K562 (cell line): ENCODE results near the gene FMNL1. TPM values are rescaled to one million over a fixed set of nuclear protein-coding genes. Genes with fewer than 3 reads are reported as not detected.
A peak's percentile ranks its signal among the peaks of the same experiment; 100 is the strongest.

Experiments used
- ARHGAP35 ChIP-seq: fragments of 450-650 bp; IDR thresholded peaks from 2 replicates; pipeline ENCODE4 v1.6.1; 2018; ENCODE audit not compliant: partially characterized antibody
- CREBBP ChIP-seq: IDR thresholded peaks from one replicate; pipeline ENCODE4 v1.6.1; 2012; ENCODE audit warnings: low read depth, mild to moderate bottlenecking, control low read depth, inconsistent platforms, low read length
- CREM ChIP-seq: IDR thresholded peaks from 2 replicates; pipeline ENCODE4 v1.6.1; 2014; ENCODE audit warnings: antibody characterized with exemption, low read depth
- DPF2 ChIP-seq: fragments of 450-650 bp; IDR thresholded peaks from 2 replicates; pipeline ENCODE4 v1.6.1; 2016
- GABPB1 ChIP-seq: sonication (generic); formaldehyde crosslinking; IDR thresholded peaks from 2 replicates; pipeline ENCODE4 v1.8.0; 2022; ENCODE audit warnings: mild to moderate bottlenecking, missing genetic modification reagents
- HDAC6 ChIP-seq: IDR thresholded peaks from 2 replicates; pipeline ENCODE4 v1.6.1; 2012; ENCODE audit warnings: low read depth, mild to moderate bottlenecking, control low read depth, inconsistent platforms, low read length, moderate library complexity
- KHSRP ChIP-seq: fragments of 450-650 bp; IDR thresholded peaks from 2 replicates; pipeline ENCODE4 v1.6.1; 2017
- KLF6 ChIP-seq: fragments of 250-450 bp; sonication (Bioruptor Pico); IDR thresholded peaks from 2 replicates; pipeline ENCODE4 v1.4.0; 2020; ENCODE audit warnings: mild to moderate bottlenecking, moderate library complexity, borderline replicate concordance
- RHOXF2B ChIP-seq: fragments of 250-450 bp; sonication (Bioruptor Pico); conservative IDR thresholded peaks from 2 replicates; pipeline ENCODE4 v1.5.1; 2021
- SIN3A ChIP-seq, 2 experiments: fragments of 150-350 bp in 1 of 2; IDR thresholded peaks; 2 replicates each; pipeline ENCODE4 v1.6.1; 2011 to 2016; ENCODE audit warnings: borderline replicate concordance in 2 of 2, low read depth in 2 of 2, low read length in 2 of 2, mild to moderate bottlenecking in 2 of 2, moderate library complexity in 2 of 2; ENCODE audit not compliant: control insufficient read depth in 1 of 2
- SRSF1 ChIP-seq: fragments of 200-400 bp; formaldehyde crosslinking; IDR thresholded peaks from 2 replicates; pipeline ENCODE4 v1.6.1; 2017; ENCODE audit warnings: mild to moderate bottlenecking, low read depth, low read length, moderate library complexity
- TEAD4 ChIP-seq, 2 experiments: sonication (generic) in 1 of 2; formaldehyde crosslinking in 1 of 2; IDR thresholded peaks; 2 replicates each; pipeline versions ENCODE4 v1.6.1 to v1.8.0; 2012 to 2022; ENCODE audit warnings: borderline replicate concordance in 1 of 2, inconsistent platforms in 1 of 2, low read length in 1 of 2, mild to moderate bottlenecking in 1 of 2, missing genetic modification reagents in 1 of 2
- XRCC4 ChIP-seq: IDR thresholded peaks from one replicate; pipeline ENCODE4 v1.6.1; 2011; ENCODE audit not compliant: insufficient read depth, insufficient read length; ENCODE audit errors: extremely low read depth
- ZBTB1 ChIP-seq: sonication (generic); formaldehyde crosslinking; IDR thresholded peaks from 2 replicates; pipeline ENCODE4 v1.8.1; 2023; ENCODE audit warnings: missing genetic modification reagents, low read depth, mild to moderate bottlenecking, borderline replicate concordance
- ZFX ChIP-seq: sonication (generic); formaldehyde crosslinking; IDR thresholded peaks from 2 replicates; pipeline ENCODE4 v1.8.0; 2022; ENCODE audit warnings: mild to moderate bottlenecking, missing genetic modification reagents, moderate library complexity
- ZNF347 ChIP-seq: fragments of 450-650 bp; formaldehyde crosslinking; IDR thresholded peaks from 2 replicates; pipeline ENCODE4 v1.4.0; 2020; ENCODE audit warnings: low read depth, mild to moderate bottlenecking, moderate library complexity
- polyA plus RNA-seq, 8 experiments: library from polyadenylated mRNA; depleted of rRNA in 4 of 8; stranded (reverse) in 5 of 8; unstranded in 3 of 8; fragments of >200 nt; fragmentation: Nextera tagmentation in 2 of 8; fragmentation: Illumina TruSeq in 1 of 8; extraction: Ambion mirVana in 2 of 8; extraction: Trizol in 1 of 8; gene quantifications; 2 replicates each; pipeline versions ENCODE4 v1.2.1 to v1.2.3, GENCODE V29; 2011 to 2014; ENCODE audit warnings: inconsistent platforms in 1 of 8, missing spikeins in 1 of 8
- total RNA-seq, 7 experiments: library from RNA; depleted of rRNA in 6 of 7; stranded (reverse); fragments of >200 nt in 6 of 7; fragmentation: Illumina TruSeq in 2 of 7; extraction: Trizol in 2 of 7; gene quantifications; 2 replicates each; pipeline versions ENCODE4 v1.2.1 to v1.2.3, GENCODE V29; 2011 to 2021; ENCODE audit warnings: low replicate concordance in 1 of 7
- TF ChIP-seq, protein P1 (sequence below): fragments of 450-650 bp; formaldehyde crosslinking; conservative IDR thresholded peaks from 2 replicates; pipeline ENCODE4 v1.4.0; 2022; ENCODE audit warnings: mild to moderate bottlenecking, missing genetic modification characterization
- TF ChIP-seq, protein P2 (sequence below): fragments of 450-650 bp; IDR thresholded peaks from 2 replicates; pipeline ENCODE4 v1.6.1; 2016; ENCODE audit warnings: low read depth, mild to moderate bottlenecking, moderate library complexity
- TF ChIP-seq, protein P3 (sequence below): fragments of 250-450 bp; sonication (Bioruptor Pico); IDR thresholded peaks from 2 replicates; pipeline ENCODE4 v1.4.0; 2020; ENCODE audit warnings: borderline replicate concordance
- TF ChIP-seq, protein P4 (sequence below): fragments of 450-650 bp; IDR thresholded peaks from 2 replicates; pipeline ENCODE4 v1.6.1; 2017; ENCODE audit warnings: antibody characterized with exemption, mild to moderate bottlenecking

Gene FMNL1
- total and polyA plus RNA-seq, 9 of the 15 experiments (the other 6 are each of a cell fraction or from before 2014, with no cell fraction given), result 0.70 to 36.6 (median 7.7) TPM

DNA sequence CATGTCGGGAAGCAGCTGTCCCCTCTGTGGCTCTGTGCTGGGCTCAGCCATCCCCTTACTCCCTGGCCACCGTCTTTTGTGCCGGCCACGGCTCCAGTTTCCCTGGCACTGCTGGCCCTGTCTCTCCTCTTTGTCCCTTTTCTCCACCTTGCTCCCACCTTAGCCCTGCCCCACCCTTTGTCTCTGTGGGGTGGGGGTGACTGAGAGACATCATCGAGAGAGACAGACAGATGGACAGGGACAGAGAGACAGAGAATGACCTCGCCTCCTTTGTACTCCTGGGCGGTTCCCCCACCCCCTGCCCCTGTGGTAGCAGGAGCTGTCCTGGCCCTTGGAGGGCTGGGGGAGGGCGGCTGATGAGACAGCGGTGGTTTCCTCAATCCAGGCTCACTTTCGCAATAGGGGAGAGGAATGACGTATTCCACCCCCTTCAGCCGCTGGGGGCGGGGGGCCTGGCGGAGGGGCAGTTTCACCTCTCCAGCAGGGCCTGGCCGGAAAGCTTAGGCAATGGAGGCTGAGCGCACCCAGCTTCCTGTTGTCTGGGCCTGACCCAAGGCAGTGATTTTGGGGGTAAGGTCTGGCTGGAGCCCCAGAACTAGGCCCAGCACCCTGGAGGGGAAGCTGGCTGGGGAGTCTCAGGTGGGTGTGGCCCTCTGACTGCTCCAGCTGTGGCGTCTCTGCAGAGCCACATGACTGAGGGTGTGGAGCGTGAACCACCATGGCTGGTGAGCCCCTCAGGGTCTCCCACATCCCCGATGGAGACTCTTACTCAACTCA is 7.3 kb downstream of the FMNL1 start (continued):
- TF ChIP-seq, protein P1, sequence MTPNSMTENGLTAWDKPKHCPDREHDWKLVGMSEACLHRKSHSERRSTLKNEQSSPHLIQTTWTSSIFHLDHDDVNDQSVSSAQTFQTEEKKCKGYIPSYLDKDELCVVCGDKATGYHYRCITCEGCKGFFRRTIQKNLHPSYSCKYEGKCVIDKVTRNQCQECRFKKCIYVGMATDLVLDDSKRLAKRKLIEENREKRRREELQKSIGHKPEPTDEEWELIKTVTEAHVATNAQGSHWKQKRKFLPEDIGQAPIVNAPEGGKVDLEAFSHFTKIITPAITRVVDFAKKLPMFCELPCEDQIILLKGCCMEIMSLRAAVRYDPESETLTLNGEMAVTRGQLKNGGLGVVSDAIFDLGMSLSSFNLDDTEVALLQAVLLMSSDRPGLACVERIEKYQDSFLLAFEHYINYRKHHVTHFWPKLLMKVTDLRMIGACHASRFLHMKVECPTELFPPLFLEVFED (CRISPR knock-in tag), result no peak
- TF ChIP-seq DPF2, result peak; percentile 78
- no peak for TF ChIP-seq RHOXF2B (CRISPR knock-in tag)
- 0 out of 2 replicates have a peak, but pooled peaks have one; percentile 48 for TF ChIP-seq ZBTB1 (CRISPR knock-in tag)
- no peak for TF ChIP-seq ARHGAP35
- peak; percentile 86 to 91; a peak in 3 of 4 replicates for TF ChIP-seq SIN3A (IDR thresholded peaks at IDR 0.05; ENCODE audit: borderline replicate concordance in 2 of 2, control insufficient read depth in 1 of 2, low read depth in 2 of 2, low read length in 2 of 2)
- TF ChIP-seq XRCC4, result no peak
- no peak for TF ChIP-seq ZNF347 (CRISPR knock-in tag)
- no peak for TF ChIP-seq KHSRP
- TF ChIP-seq, protein P2, sequence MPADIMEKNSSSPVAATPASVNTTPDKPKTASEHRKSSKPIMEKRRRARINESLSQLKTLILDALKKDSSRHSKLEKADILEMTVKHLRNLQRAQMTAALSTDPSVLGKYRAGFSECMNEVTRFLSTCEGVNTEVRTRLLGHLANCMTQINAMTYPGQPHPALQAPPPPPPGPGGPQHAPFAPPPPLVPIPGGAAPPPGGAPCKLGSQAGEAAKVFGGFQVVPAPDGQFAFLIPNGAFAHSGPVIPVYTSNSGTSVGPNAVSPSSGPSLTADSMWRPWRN, result peak; percentile 18; the same call in 1 of the 2 replicates
- TF ChIP-seq GABPB1 (CRISPR knock-in tag), result peak; percentile 66; the same call in 1 of the 2 replicates
- peak; percentile 85 for TF ChIP-seq ZFX (CRISPR knock-in tag)
- no peak for TF ChIP-seq KLF6 (CRISPR knock-in tag)
- no peak for TF ChIP-seq SRSF1
- TF ChIP-seq TEAD4 (IDR thresholded peaks at IDR 0.05; ENCODE audit: low read length), result 0 out of 2 replicates have a peak, but pooled peaks have one; percentile 7
- TF ChIP-seq TEAD4 (CRISPR knock-in tag; IDR thresholded peaks at IDR 0.05; ENCODE audit: borderline replicate concordance), result no peak
- TF ChIP-seq, protein P3, sequence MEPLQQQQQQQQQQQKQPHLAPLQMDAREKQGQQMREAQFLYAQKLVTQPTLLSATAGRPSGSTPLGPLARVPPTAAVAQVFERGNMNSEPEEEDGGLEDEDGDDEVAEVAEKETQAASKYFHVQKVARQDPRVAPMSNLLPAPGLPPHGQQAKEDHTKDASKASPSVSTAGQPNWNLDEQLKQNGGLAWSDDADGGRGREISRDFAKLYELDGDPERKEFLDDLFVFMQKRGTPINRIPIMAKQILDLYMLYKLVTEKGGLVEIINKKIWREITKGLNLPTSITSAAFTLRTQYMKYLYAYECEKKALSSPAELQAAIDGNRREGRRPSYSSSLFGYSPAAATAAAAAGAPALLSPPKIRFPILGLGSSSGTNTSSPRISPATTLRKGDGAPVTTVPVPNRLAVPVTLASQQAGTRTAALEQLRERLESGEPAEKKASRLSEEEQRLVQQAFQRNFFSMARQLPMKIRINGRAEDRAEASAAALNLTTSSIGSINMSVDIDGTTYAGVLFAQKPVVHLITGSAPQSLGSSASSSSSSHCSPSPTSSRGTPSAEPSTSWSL (CRISPR knock-in tag), result no peak
- peak; percentile 97 for TF ChIP-seq CREM
- TF ChIP-seq CREBBP, result no peak
- TF ChIP-seq, protein P4, sequence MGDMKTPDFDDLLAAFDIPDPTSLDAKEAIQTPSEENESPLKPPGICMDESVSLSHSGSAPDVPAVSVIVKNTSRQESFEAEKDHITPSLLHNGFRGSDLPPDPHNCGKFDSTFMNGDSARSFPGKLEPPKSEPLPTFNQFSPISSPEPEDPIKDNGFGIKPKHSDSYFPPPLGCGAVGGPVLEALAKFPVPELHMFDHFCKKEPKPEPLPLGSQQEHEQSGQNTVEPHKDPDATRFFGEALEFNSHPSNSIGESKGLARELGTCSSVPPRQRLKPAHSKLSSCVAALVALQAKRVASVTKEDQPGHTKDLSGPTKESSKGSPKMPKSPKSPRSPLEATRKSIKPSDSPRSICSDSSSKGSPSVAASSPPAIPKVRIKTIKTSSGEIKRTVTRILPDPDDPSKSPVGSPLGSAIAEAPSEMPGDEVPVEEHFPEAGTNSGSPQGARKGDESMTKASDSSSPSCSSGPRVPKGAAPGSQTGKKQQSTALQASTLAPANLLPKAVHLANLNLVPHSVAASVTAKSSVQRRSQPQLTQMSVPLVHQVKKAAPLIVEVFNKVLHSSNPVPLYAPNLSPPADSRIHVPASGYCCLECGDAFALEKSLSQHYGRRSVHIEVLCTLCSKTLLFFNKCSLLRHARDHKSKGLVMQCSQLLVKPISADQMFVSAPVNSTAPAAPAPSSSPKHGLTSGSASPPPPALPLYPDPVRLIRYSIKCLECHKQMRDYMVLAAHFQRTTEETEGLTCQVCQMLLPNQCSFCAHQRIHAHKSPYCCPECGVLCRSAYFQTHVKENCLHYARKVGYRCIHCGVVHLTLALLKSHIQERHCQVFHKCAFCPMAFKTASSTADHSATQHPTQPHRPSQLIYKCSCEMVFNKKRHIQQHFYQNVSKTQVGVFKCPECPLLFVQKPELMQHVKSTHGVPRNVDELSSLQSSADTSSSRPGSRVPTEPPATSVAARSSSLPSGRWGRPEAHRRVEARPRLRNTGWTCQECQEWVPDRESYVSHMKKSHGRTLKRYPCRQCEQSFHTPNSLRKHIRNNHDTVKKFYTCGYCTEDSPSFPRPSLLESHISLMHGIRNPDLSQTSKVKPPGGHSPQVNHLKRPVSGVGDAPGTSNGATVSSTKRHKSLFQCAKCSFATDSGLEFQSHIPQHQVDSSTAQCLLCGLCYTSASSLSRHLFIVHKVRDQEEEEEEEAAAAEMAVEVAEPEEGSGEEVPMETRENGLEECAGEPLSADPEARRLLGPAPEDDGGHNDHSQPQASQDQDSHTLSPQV, result peak; percentile 67
- TF ChIP-seq HDAC6, result no peak
